ENCODE data around the gene GPR27. TPM values are rescaled to one million over a fixed set of nuclear protein-coding genes. Genes with fewer than 3 reads are reported as not detected.

Gene GPR27
- total and polyA plus RNA-seq, 4 donors: 0.09 to 0.65 (median 0.17) TPM; not detected in 1

GRCh38 chr3:71797455-71797854, 43.8 kb downstream of the GPR27 start:
- TF ChIP-seq, protein P1, sequence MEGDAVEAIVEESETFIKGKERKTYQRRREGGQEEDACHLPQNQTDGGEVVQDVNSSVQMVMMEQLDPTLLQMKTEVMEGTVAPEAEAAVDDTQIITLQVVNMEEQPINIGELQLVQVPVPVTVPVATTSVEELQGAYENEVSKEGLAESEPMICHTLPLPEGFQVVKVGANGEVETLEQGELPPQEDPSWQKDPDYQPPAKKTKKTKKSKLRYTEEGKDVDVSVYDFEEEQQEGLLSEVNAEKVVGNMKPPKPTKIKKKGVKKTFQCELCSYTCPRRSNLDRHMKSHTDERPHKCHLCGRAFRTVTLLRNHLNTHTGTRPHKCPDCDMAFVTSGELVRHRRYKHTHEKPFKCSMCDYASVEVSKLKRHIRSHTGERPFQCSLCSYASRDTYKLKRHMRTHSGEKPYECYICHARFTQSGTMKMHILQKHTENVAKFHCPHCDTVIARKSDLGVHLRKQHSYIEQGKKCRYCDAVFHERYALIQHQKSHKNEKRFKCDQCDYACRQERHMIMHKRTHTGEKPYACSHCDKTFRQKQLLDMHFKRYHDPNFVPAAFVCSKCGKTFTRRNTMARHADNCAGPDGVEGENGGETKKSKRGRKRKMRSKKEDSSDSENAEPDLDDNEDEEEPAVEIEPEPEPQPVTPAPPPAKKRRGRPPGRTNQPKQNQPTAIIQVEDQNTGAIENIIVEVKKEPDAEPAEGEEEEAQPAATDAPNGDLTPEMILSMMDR (IDR thresholded peaks at IDR 0.05; ENCODE audit: low read depth, low read length, missing input control): no peak
- TF ChIP-seq SP1 (IDR thresholded peaks at IDR 0.05) (no peak), TAF1 (conservative IDR thresholded peaks at IDR 0.05) (no peak), JUND (IDR thresholded peaks at IDR 0.05) (no peak), RXRA (IDR thresholded peaks at IDR 0.05) (no peak), NR2F2 (IDR thresholded peaks at IDR 0.05) (no peak), MAX (IDR thresholded peaks at IDR 0.05) (no peak), YY1 (IDR thresholded peaks at IDR 0.05) (no peak), HNF4A (conservative IDR thresholded peaks at IDR 0.05) (no peak), ZBTB33 (IDR thresholded peaks at IDR 0.05) (no peak), HNF4G (IDR thresholded peaks at IDR 0.05) (no peak), RAD21 (IDR thresholded peaks at IDR 0.05) (no peak), GABPA (IDR thresholded peaks at IDR 0.05 in 1 of 2, conservative IDR thresholded peaks at IDR 0.05 in 1 of 2) (no peak), EGR1 (IDR thresholded peaks at IDR 0.05; ENCODE audit: low read depth in 2 of 2) (no peak), FOXA2 (IDR thresholded peaks at IDR 0.05) (no peak), FOXA1 (IDR thresholded peaks at IDR 0.05) (no peak)
- TF ChIP-seq, protein P2, sequence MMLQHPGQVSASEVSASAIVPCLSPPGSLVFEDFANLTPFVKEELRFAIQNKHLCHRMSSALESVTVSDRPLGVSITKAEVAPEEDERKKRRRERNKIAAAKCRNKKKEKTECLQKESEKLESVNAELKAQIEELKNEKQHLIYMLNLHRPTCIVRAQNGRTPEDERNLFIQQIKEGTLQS (IDR thresholded peaks at IDR 0.05): no peak
- H3K4me1 ChIP-seq (ENCODE audit: control insufficient read depth in 4 of 4, insufficient read depth in 4 of 4, low read length in 3 of 4): no peaks in the 10 kb centered on the region
- H3K27ac ChIP-seq (ENCODE audit: low read depth in 1 of 2, low read length in 2 of 2): no peak overlapping the region
- H3K4me3 ChIP-seq (ENCODE audit: low read depth in 1 of 3, low read length in 3 of 3): no peak overlapping the region
- H3K36me3 ChIP-seq (ENCODE audit: control insufficient read depth in 4 of 4, insufficient read depth in 3 of 4, low read depth in 1 of 4, low read length in 3 of 4): no peaks in the 10 kb centered on the region
- H3K27me3 ChIP-seq (ENCODE audit: control insufficient read depth in 4 of 4, insufficient read depth in 4 of 4, low read length in 3 of 4): peaks cover 0 to 8% (median under 1%) of the 10 kb centered on the region in 4 donors
- no peaks in the 10 kb centered on the region for H3K9me3 ChIP-seq (ENCODE audit: control insufficient read depth in 4 of 4, low read length in 3 of 4)
- 86% methylated on average over 7 of the region's 7 CpGs for WGBS
- DNase-seq (ENCODE audit: low spot score): no peak
- no peak overlapping the region for H3K9ac ChIP-seq (ENCODE audit: low read depth in 1 of 2, low read length in 2 of 2)

- no peaks in the 10 kb centered on the region for H3K4me1 ChIP-seq (ENCODE audit: control insufficient read depth in 4 of 4, insufficient read depth in 4 of 4, low read length in 3 of 4)
- no peaks in the 10 kb centered on the region for H3K9me3 ChIP-seq (ENCODE audit: control insufficient read depth in 4 of 4, low read length in 3 of 4)
- H3K36me3 ChIP-seq (ENCODE audit: control insufficient read depth in 4 of 4, insufficient read depth in 3 of 4, low read depth in 1 of 4, low read length in 3 of 4): no peaks in the 10 kb centered on the region
- WGBS: 42% methylated on average over 3 of the region's 3 CpGs
- H3K27me3 ChIP-seq (ENCODE audit: control insufficient read depth in 4 of 4, insufficient read depth in 4 of 4, low read length in 3 of 4): peaks cover 0 to 13% (median under 1%) of the 10 kb centered on the region in 4 donors
- TF ChIP-seq ZBTB33 (IDR thresholded peaks at IDR 0.05) (no peak), TAF1 (conservative IDR thresholded peaks at IDR 0.05) (no peak), JUND (IDR thresholded peaks at IDR 0.05) (no peak), EGR1 (IDR thresholded peaks at IDR 0.05; ENCODE audit: low read depth in 2 of 2) (no peak), FOXA1 (IDR thresholded peaks at IDR 0.05) (no peak), HNF4G (IDR thresholded peaks at IDR 0.05) (no peak), RXRA (IDR thresholded peaks at IDR 0.05) (no peak)
- H3K9ac ChIP-seq (ENCODE audit: low read depth in 1 of 2, low read length in 2 of 2): no peak overlapping the region
- DNase-seq (ENCODE audit: low spot score): no peak
- no peak overlapping the region for H3K27ac ChIP-seq (ENCODE audit: low read depth in 1 of 2, low read length in 2 of 2)
- no peak overlapping the region for H3K4me3 ChIP-seq (ENCODE audit: low read depth in 1 of 3, low read length in 3 of 3)
Measured at GRCh38 chr3:71800023-71800422, 46.4 kb downstream of the GPR27 start.

Measured in liver (tissue), 9 donors.